HepG2 (cell line): ENCODE data around the gene KCND3. TPM values are rescaled to one million over a fixed set of nuclear protein-coding genes. Genes with fewer than 3 reads are reported as not detected.

ENCODE experiments used
- ATAC-seq: fragments of 200-7000 bp; cut with Tn5 transposase; 3 replicates; pipeline ENCODE4 v1.9.1; 2020; ENCODE audit warnings: mild to moderate bottlenecking, moderate library complexity
- BruUV-seq: library from RNA; stranded (reverse); fragments of 400-500 nt; replicated peaks from 2 replicates; lab custom pipeline; 2021; lab: Mats Ljungman, UMichigan
- CTCF ChIA-PET: fragments of 300-600 bp; formaldehyde crosslinking; extraction: SDS; loops from one replicate; lab custom pipeline; 2021; ENCODE audit warnings: low total read pairs, inconsistent platforms, low intra/inter-chr PET ratio; lab: Yijun Ruan, JAX
- POLR2A ChIA-PET: fragments of 350-600 bp; sonication (Branson Sonifier 250); formaldehyde crosslinking; loops from one replicate; lab custom pipeline; 2020; ENCODE audit warnings: antibody characterized with exemption, inconsistent platforms; lab: Yijun Ruan, JAX
- DNase-seq: peaks from one replicate; pipeline ENCODE4 v3.0.0-alpha.2; 2015; ENCODE audit warnings: low spot score
- FAIRE-seq: peaks from 3 replicates; lab custom pipeline; 2011; peaks lifted over from hg19 to GRCh38; lab: Jason Lieb, UNC
- H2AFZ ChIP-seq: one replicate; pipeline ENCODE4 v1.6.1; 2011; ENCODE audit warnings: low read length, inconsistent platforms
- H3K27ac ChIP-seq: fragments of 300-600 bp; 3 replicates; pipeline ENCODE4 v1.8.0; 2011; ENCODE audit warnings: mixed run types, mild to moderate bottlenecking, mixed read lengths, low read length, inconsistent platforms; ENCODE audit not compliant: insufficient read depth; ENCODE audit errors: extremely low read length
- H3K27me3 ChIP-seq, 2 experiments: fragments of 200-600 bp in 1 of 2; 2 replicates in 1 of 2; 3 replicates in 1 of 2; pipeline versions ENCODE4 v1.6.0 to v1.8.0; 2011; ENCODE audit warnings: low read length in 2 of 2, mild to moderate bottlenecking in 2 of 2, moderate library complexity in 2 of 2, inconsistent platforms in 1 of 2; ENCODE audit not compliant: insufficient read depth in 2 of 2, control insufficient read depth in 1 of 2
- H3K36me3 ChIP-seq, 2 experiments: fragments of 200-600 bp in 1 of 2; replicated peaks in 1 of 2; 2 replicates in 1 of 2; 3 replicates in 1 of 2; pipeline versions ENCODE4 v1.5.1 to v1.8.0; 2011; ENCODE audit warnings: low read length in 2 of 2, inconsistent platforms in 1 of 2; ENCODE audit not compliant: insufficient read depth in 2 of 2, control insufficient read depth in 1 of 2
- H3K4me1 ChIP-seq: 2 replicates; pipeline ENCODE4 v1.5.1; 2012; ENCODE audit warnings: low read length, inconsistent platforms; ENCODE audit not compliant: insufficient read depth
- H3K4me2 ChIP-seq: 2 replicates; pipeline ENCODE4 v1.6.0; 2011; ENCODE audit warnings: low read depth, low read length, inconsistent platforms
- H3K4me3 ChIP-seq, 3 experiments: fragments of 200-600 bp in 1 of 3; sonication (generic), shearing (Covaris generic) in 1 of 3; replicated peaks in 1 of 3; 2 replicates each; pipeline ENCODE4 v1.5.1; 2011 to 2016; ENCODE audit warnings: low read length in 3 of 3, inconsistent platforms in 2 of 3, low read depth in 2 of 3, mild to moderate bottlenecking in 2 of 3, control low read depth in 1 of 3, mixed read lengths in 1 of 3; ENCODE audit not compliant: insufficient read depth in 1 of 3
- H3K79me2 ChIP-seq: one replicate; pipeline ENCODE4 v1.6.1; 2011; ENCODE audit warnings: low read length, inconsistent platforms; ENCODE audit not compliant: insufficient read depth
- H3K9ac ChIP-seq: 2 replicates; pipeline ENCODE4 v1.6.0; 2011; ENCODE audit warnings: mild to moderate bottlenecking, low read depth, low read length, inconsistent platforms; ENCODE audit not compliant: insufficient read depth
- H3K9me3 ChIP-seq: 2 replicates; pipeline ENCODE4 v1.5.1; 2012; ENCODE audit warnings: mild to moderate bottlenecking, low read length
- H4K20me1 ChIP-seq: 2 replicates; pipeline ENCODE4 v1.6.0; 2011; ENCODE audit warnings: inconsistent platforms, mild to moderate bottlenecking, low read length, moderate library complexity; ENCODE audit not compliant: insufficient read depth
- ARNT2 ChIP-seq: sonication (generic); formaldehyde crosslinking; IDR thresholded peaks from 2 replicates; pipeline ENCODE4 v1.8.0; 2022; ENCODE audit warnings: mild to moderate bottlenecking, low read depth, missing genetic modification reagents, moderate library complexity
- GLMP ChIP-seq: sonication (generic); formaldehyde crosslinking; IDR thresholded peaks from 2 replicates; pipeline ENCODE4 v1.9.0; 2021; ENCODE audit warnings: missing genetic modification reagents, mild to moderate bottlenecking, borderline replicate concordance
- HOXD1 ChIP-seq: sonication (generic); formaldehyde crosslinking; IDR thresholded peaks from 2 replicates; pipeline ENCODE4 v1.5.0; 2020; ENCODE audit warnings: missing genetic modification reagents
- KMT2B ChIP-seq: IDR thresholded peaks from 2 replicates; pipeline ENCODE4 v1.6.1; 2016; ENCODE audit warnings: missing genetic modification reagents, missing compliant biosample characterization
- SAFB2 ChIP-seq: sonication (generic); formaldehyde crosslinking; IDR thresholded peaks from 2 replicates; pipeline ENCODE4 v1.5.1; 2020; ENCODE audit warnings: missing genetic modification reagents, low read depth, mild to moderate bottlenecking, borderline replicate concordance
- SNAPC2 ChIP-seq: sonication (generic); formaldehyde crosslinking; IDR thresholded peaks from 2 replicates; pipeline ENCODE4 v1.8.1; 2022; ENCODE audit warnings: mild to moderate bottlenecking, missing genetic modification reagents
- ZFYVE20 ChIP-seq: sonication (generic); formaldehyde crosslinking; IDR thresholded peaks from 2 replicates; pipeline ENCODE4 v1.8.0; 2023; ENCODE audit warnings: low read depth, mild to moderate bottlenecking, moderate library complexity, missing genetic modification reagents, borderline replicate concordance
- ZIK1 ChIP-seq: sonication (generic); formaldehyde crosslinking; IDR thresholded peaks from 2 replicates; pipeline ENCODE4 v1.5.0; 2020; ENCODE audit warnings: mild to moderate bottlenecking, low read depth, missing genetic modification reagents, borderline replicate concordance
- ZNF256 ChIP-seq: sonication (generic); formaldehyde crosslinking; conservative IDR thresholded peaks from 2 replicates; pipeline ENCODE4 v1.4.0; 2020; ENCODE audit warnings: missing genetic modification reagents
- ZNF275 ChIP-seq: sonication (generic); formaldehyde crosslinking; IDR thresholded peaks from 2 replicates; pipeline ENCODE4 v1.8.0; 2022; ENCODE audit warnings: missing genetic modification reagents, mild to moderate bottlenecking, inconsistent platforms, borderline replicate concordance
- ZNF567 ChIP-seq: sonication (generic); formaldehyde crosslinking; IDR thresholded peaks from 2 replicates; pipeline ENCODE4 v1.8.1; 2023; ENCODE audit warnings: mild to moderate bottlenecking, missing genetic modification reagents, borderline replicate concordance
- ZNF720 ChIP-seq: sonication (generic); formaldehyde crosslinking; IDR thresholded peaks from 2 replicates; pipeline ENCODE4 v1.4.0; 2020; ENCODE audit warnings: missing genetic modification reagents
- WGBS: methylation state at CpG from one replicate; pipeline ENCODE4 v1.1.6; 2017; ENCODE audit warnings: low lambda C conversion rate; 5-methylcytosine and 5-hydroxymethylcytosine counted together
- in situ Hi-C: cut with HindIII; loops from 2 replicates; pipeline ENCODE4 v1.10.0; 2017; ENCODE audit warnings: low pct_unique_long_range_greater_than_20kb; ENCODE audit not compliant: extremely low pct_ligation_motif_present
- intact Hi-C: fragments of 100-400 bp; cut with micrococcal nuclease; formaldehyde crosslinking; loops from one replicate; pipeline ENCODE4 v1.10.0; 2022; ENCODE audit not compliant: unreplicated experiment
- polyA plus RNA-seq, 8 experiments: library from polyadenylated mRNA; depleted of rRNA in 3 of 8; stranded (reverse) in 7 of 8; unstranded in 1 of 8; fragments of >200 nt; fragmentation: Illumina TruSeq in 4 of 8; extraction: Trizol in 4 of 8; gene quantifications; 2 replicates each; pipeline versions ENCODE4 v1.2.1 to v1.2.3, GENCODE V29; 2011 to 2016; ENCODE audit warnings: low read depth in 4 of 8, missing spikeins in 1 of 8, mixed read lengths in 1 of 8; ENCODE audit not compliant: insufficient read depth in 1 of 8
- total RNA-seq, 5 experiments: library from RNA; depleted of rRNA; stranded (reverse); fragments of >200 nt; fragmentation: Illumina TruSeq; extraction: Trizol; gene quantifications; 2 replicates each; pipeline ENCODE4 v1.2.3, GENCODE V29; 2016; ENCODE audit warnings: low read depth in 1 of 5

The KCND3 gene
- total and polyA plus RNA-seq, 2 of the 13 experiments (the other 11 are each of a cell fraction or from before 2014, with no cell fraction given), result 0.04 TPM; not detected in 1

- Histone ChIP-seq H3K9ac (no peak overlapping the region), H3K79me2 (no peaks in the 10 kb centered on the region), H3K9me3 (no peaks in the 10 kb centered on the region)
- CTCF ChIA-PET, result no interaction called here
- no peak for TF ChIP-seq GLMP (CRISPR knock-in tag)
- no peak for TF ChIP-seq SNAPC2 (CRISPR knock-in tag)
- no peak for TF ChIP-seq ZIK1 (CRISPR knock-in tag)
- no peak for TF ChIP-seq KMT2B (CRISPR knock-in tag)
- no peak for TF ChIP-seq HOXD1 (CRISPR knock-in tag)
- TF ChIP-seq ZNF256 (CRISPR knock-in tag), result no peak
- TF ChIP-seq ARNT2 (CRISPR knock-in tag), result no peak
- no peak for TF ChIP-seq ZNF567
- TF ChIP-seq SAFB2 (CRISPR knock-in tag), result no peak
- TF ChIP-seq ZNF720, result no peak
- no peak for TF ChIP-seq ZNF275 (CRISPR knock-in tag)
- no peak for TF ChIP-seq ZFYVE20 (CRISPR knock-in tag)
- TF ChIP-seq, all 625 proteins: peak for 0
- POLR2A ChIA-PET, result no interaction called here
- in situ Hi-C loops (no loop called here), intact Hi-C loops (no loop called here)
- FAIRE-seq (no peak), ATAC-seq (no peak), DNase-seq (no peak)
- Histone ChIP-seq H3K27ac (no peak overlapping the region), H4K20me1 (no peaks in the 10 kb centered on the region), H3K36me3 (no peaks in the 10 kb centered on the region), H2AFZ (no peak overlapping the region), H3K4me1 (no peaks in the 10 kb centered on the region), H3K27me3 (peaks cover 0 to 3% of the 10 kb centered on the region in 2 experiments; a peak in 2 of 5 replicates), H3K4me2 (no peak overlapping the region), H3K4me3 (no peak overlapping the region)
- BruUV-seq, result no TSS peak
- WGBS, result 27% methylated on average over 6 of the region's 6 CpGs
These were observed 121.5 kb downstream of the KCND3 start for GRCh38 chr1:111867868-111868440.
